Left renal pelvis (tissue), 4 donors: Measurements from ENCODE around the gene GDPD3. TPM values are rescaled to one million over a fixed set of nuclear protein-coding genes. Genes with fewer than 3 reads are reported as not detected.

Experiments
- DNase-seq, 4 donors: peaks; one replicate each; pipeline ENCODE4 v3.0.0-alpha.2; 2013; ENCODE audit warnings: low read depth in 4 of 4, low spot score in 3 of 4
- polyA plus RNA-seq, 4 donors: library from polyadenylated mRNA; unstranded; fragments of 120-200 nt; gene quantifications; one replicate each; pipeline ENCODE4 v1.2.1, GENCODE V29; 2013; ENCODE audit not compliant: insufficient read length in 4 of 4

The GDPD3 gene
- polyA plus RNA-seq, 4 donors: 7.5 to 17.5 (median 13.0) TPM

GRCh38 chr16:30082545-30083090 lies 30.7 kb downstream of the GDPD3 start:
- DNase-seq: no peak

GRCh38 chr16:30079480-30079879 lies 33.9 kb downstream of the GDPD3 start:
- no peak for DNase-seq

- no peak for DNase-seq
Observed at GRCh38 chr16:30078744-30079143, 34.6 kb downstream of the GDPD3 start.

- DNase-seq: no peak
Observed at GRCh38 chr16:30077656-30078055, 35.7 kb downstream of the GDPD3 start.

GRCh38 chr16:30076276-30076791 lies 37.0 kb downstream of the GDPD3 start:
- DNase-seq: no peak

- DNase-seq: peak in 2 of 4 donors; percentile 74 to 80
Observed at GRCh38 chr16:30075503-30076275, 37.6 kb downstream of the GDPD3 start, which contains the start of gene PPP4C. Gene PPP4C, plus strand, starts transcription at chr16:30075994. Its CDS starts 384 bp downstream, at chr16:30076378.

GRCh38 chr16:30070490-30070889 lies 42.8 kb downstream of the GDPD3 start:
- DNase-seq: no peak

- no peak for DNase-seq
Observed at GRCh38 chr16:30069611-30070462, 43.5 kb downstream of the GDPD3 start.

- no peak for DNase-seq
Observed at GRCh38 chr16:30068750-30069610, 44.4 kb downstream of the GDPD3 start.

- no peak for DNase-seq
Observed at GRCh38 chr16:30068333-30068732, 45.0 kb downstream of the GDPD3 start.

- DNase-seq: no peak
Observed at GRCh38 chr16:30067584-30067916, 45.8 kb downstream of the GDPD3 start.

GRCh38 chr16:30066761-30067583 lies 46.4 kb downstream of the GDPD3 start:
- DNase-seq: no peak

- DNase-seq: no peak
Observed at GRCh38 chr16:30065943-30066760, 47.2 kb downstream of the GDPD3 start.

- peak; percentile 93 to 97 (median 95) for DNase-seq
Observed at GRCh38 chr16:30065102-30065942, 48.0 kb downstream of the GDPD3 start, which contains the start of gene ALDOA. Gene ALDOA, plus strand, starts transcription at chr16:30065760. Its CDS starts 1,138 bp downstream, at chr16:30066898.

- no peak for DNase-seq
Observed at GRCh38 chr16:30064729-30065101, 48.6 kb downstream of the GDPD3 start.

- no peak for DNase-seq
Observed at GRCh38 chr16:30063893-30064728, 49.2 kb downstream of the GDPD3 start.
